ENCODE results near the gene TSNAX. TPM values are rescaled to one million over a fixed set of nuclear protein-coding genes. Genes with fewer than 3 reads are reported as not detected.

Gene TSNAX
- total and polyA plus RNA-seq, 9 of the 15 experiments (the other 6 are each of a cell fraction or from before 2014, with no cell fraction given) = 33.8 to 102 (median 61.2) TPM

GRCh38 chr1:231540847-231541246, 12.4 kb downstream of the TSNAX start:
- Histone ChIP-seq H3K4me1 (replicated peaks in 1 of 2; ENCODE audit: control insufficient read depth in 2 of 2, insufficient read depth in 2 of 2, low read length in 2 of 2) (no peaks in the 10 kb centered on the region), H3K9me1 (ENCODE audit: control insufficient read depth, insufficient read depth, low read length) (no peaks in the 10 kb centered on the region), H2AFZ (ENCODE audit: low read depth, low read length) (no peak overlapping the region), H3K27ac (ENCODE audit: extremely low read depth, low read depth, low read length) (no peak overlapping the region), H3K4me2 (ENCODE audit: insufficient read depth, low read length) (no peak overlapping the region), H3K36me3 (ENCODE audit: control insufficient read depth, insufficient read depth, low read length) (peaks cover 87% of the 10 kb centered on the region), H3K9ac (ENCODE audit: insufficient read depth in 1 of 2, low read depth in 2 of 2, low read length in 2 of 2) (no peak overlapping the region), H3K4me3 (no peak overlapping the region), H3K9me3 (replicated peaks; ENCODE audit: control insufficient read depth, insufficient read depth, low read depth, low read length) (no peaks in the 10 kb centered on the region), H3K79me2 (ENCODE audit: control insufficient read depth, insufficient read depth, low read length) (peaks cover 28% of the 10 kb centered on the region), H3K27me3 (ENCODE audit: control insufficient read depth in 2 of 2, insufficient read depth in 2 of 2, low read length in 2 of 2) (no peaks in the 10 kb centered on the region), H4K20me1 (replicated peaks; ENCODE audit: control insufficient read depth, insufficient read depth, low read length) (no peaks in the 10 kb centered on the region)
- TF ChIP-seq RBM25 (IDR thresholded peaks at IDR 0.05; ENCODE audit: low read depth, low read length, severe bottlenecking) (peak; percentile 25), ZNF507 (tag; conservative IDR thresholded peaks at IDR 0.05) (peak; percentile 85), NFYB (IDR thresholded peaks at IDR 0.05; ENCODE audit: extremely low read depth, insufficient read length) (no peak)
- ATAC-seq (no peak), DNase-seq (ENCODE audit: extremely low read depth in 1 of 4, low spot score in 3 of 4) (no peak), FAIRE-seq (no peak)
- ChIA-PET POLR2A (interaction anchor here (1.4 to 2.1 kb wide), 2 partner anchors 9 to 11 kb away, joined by 3 to 14 read pairs; no protein-coding TSS in a partner anchor), CTCF (ENCODE audit: low intra/inter-chr PET ratio) (no interaction called here)
- intact Hi-C loops (cut with micrococcal nuclease) = no loop called here
- in situ Hi-C loops (cut with MboI) = no loop called here
- 94% methylated on average over 3 of the region's 3 CpGs for WGBS (ENCODE audit: insufficient coverage, low coverage, missing lambda C conversion rate)
- BruUV-seq (replicated peaks) = no TSS peak

GRCh38 chr1:231541842-231542241, 13.4 kb downstream of the TSNAX start:
- H3K27ac ChIP-seq (ENCODE audit: extremely low read depth, low read depth, low read length) = no peak overlapping the region
- H3K4me1 ChIP-seq (replicated peaks in 1 of 2; ENCODE audit: control insufficient read depth in 2 of 2, insufficient read depth in 2 of 2, low read length in 2 of 2) = no peaks in the 10 kb centered on the region
- FAIRE-seq (no peak), ATAC-seq (no peak), DNase-seq (ENCODE audit: extremely low read depth in 1 of 4, low spot score in 3 of 4) (no peak)
- CTCF ChIA-PET (ENCODE audit: low intra/inter-chr PET ratio) = no interaction called here
- H3K4me2 ChIP-seq (ENCODE audit: insufficient read depth, low read length) = no peak overlapping the region
- H3K9ac ChIP-seq (ENCODE audit: insufficient read depth in 1 of 2, low read depth in 2 of 2, low read length in 2 of 2) = no peak overlapping the region
- H3K9me3 ChIP-seq (replicated peaks; ENCODE audit: control insufficient read depth, insufficient read depth, low read depth, low read length) = no peaks in the 10 kb centered on the region
- peaks cover 85% of the 10 kb centered on the region for H3K36me3 ChIP-seq (ENCODE audit: control insufficient read depth, insufficient read depth, low read length)
- in situ Hi-C loops (cut with MboI) = no loop called here
- H3K79me2 ChIP-seq (ENCODE audit: control insufficient read depth, insufficient read depth, low read length) = peaks cover 20% of the 10 kb centered on the region
- H4K20me1 ChIP-seq (replicated peaks; ENCODE audit: control insufficient read depth, insufficient read depth, low read length) = no peaks in the 10 kb centered on the region
- H3K9me1 ChIP-seq (ENCODE audit: control insufficient read depth, insufficient read depth, low read length) = no peaks in the 10 kb centered on the region
- H2AFZ ChIP-seq (ENCODE audit: low read depth, low read length) = no peak overlapping the region
- POLR2A ChIA-PET = interaction anchor here (2.1 kb wide), 1 partner anchor 10 kb away, joined by 14 read pairs; no protein-coding TSS in a partner anchor
- no peak overlapping the region for H3K4me3 ChIP-seq
- intact Hi-C loops (cut with micrococcal nuclease) = no loop called here
- H3K27me3 ChIP-seq (ENCODE audit: control insufficient read depth in 2 of 2, insufficient read depth in 2 of 2, low read length in 2 of 2) = no peaks in the 10 kb centered on the region
- TF ChIP-seq KLF6 (CRISPR knock-in tag; IDR thresholded peaks at IDR 0.05; ENCODE audit: borderline replicate concordance) (no peak), ARID2 (IDR thresholded peaks at IDR 0.05) (no peak), EP400 (IDR thresholded peaks at IDR 0.05) (no peak), CTBP1 (IDR thresholded peaks at IDR 0.05; ENCODE audit: borderline replicate concordance) (no peak), ZBTB1 (CRISPR knock-in tag; IDR thresholded peaks at IDR 0.05; ENCODE audit: borderline replicate concordance, low read depth) (no peak), HDAC3 (IDR thresholded peaks at IDR 0.05; ENCODE audit: borderline replicate concordance, partially characterized antibody) (no peak), POLR2H (tag; IDR thresholded peaks at IDR 0.05; ENCODE audit: low read depth) (no peak), NCOA4 (IDR thresholded peaks at IDR 0.05; ENCODE audit: partially characterized antibody) (no peak), ZNF212 (CRISPR knock-in tag; IDR thresholded peaks at IDR 0.05) (no peak), TCFL5 (CRISPR knock-in tag; conservative IDR thresholded peaks at IDR 0.05) (no peak), ZNF639 (CRISPR knock-in tag; conservative IDR thresholded peaks at IDR 0.05 in 1 of 2, IDR thresholded peaks at IDR 0.05 in 1 of 2) (no peak), NR1H2 (CRISPR knock-in tag; IDR thresholded peaks at IDR 0.05) (no peak), NR2C2 (CRISPR knock-in tag; IDR thresholded peaks at IDR 0.05) (no peak), NR2C2 (tag; IDR thresholded peaks at IDR 0.05) (no peak)
- BruUV-seq (replicated peaks) = no TSS peak
- WGBS (ENCODE audit: insufficient coverage, low coverage, missing lambda C conversion rate) = 90% methylated on average over 2 of the region's 2 CpGs
